ENCODE results near the gene ARSI.

Gene ARSI

GRCh38 chr5:150305095-150305494, 2.4 kb upstream of the ARSI start:
- no peaks in the 10 kb centered on the region for H4K20me1 ChIP-seq (ENCODE audit: low read depth, low read length)
- H3K27ac ChIP-seq (ENCODE audit: low read depth, low read length) = no peak overlapping the region
- TF ChIP-seq EZH2phosphoT487 (conservative IDR thresholded peaks at IDR 0.05; ENCODE audit: low read length) (no peak), CTCF (IDR thresholded peaks at IDR 0.05; ENCODE audit: insufficient read depth, low read length, poor library complexity, severe bottlenecking) (no peak)
- no peak overlapping the region for H3K4me2 ChIP-seq (ENCODE audit: low read depth, low read length, poor library complexity, severe bottlenecking)
- no peaks in the 10 kb centered on the region for H3K27me3 ChIP-seq (ENCODE audit: low read length)
- no peaks in the 10 kb centered on the region for H3K36me3 ChIP-seq (ENCODE audit: low read length)
- no peaks in the 10 kb centered on the region for H3F3A ChIP-seq (ENCODE audit: insufficient read depth)
- no peak overlapping the region for H3K4me3 ChIP-seq (ENCODE audit: insufficient read depth, low read length, poor library complexity, severe bottlenecking)
- no peak overlapping the region for H3K9ac ChIP-seq (ENCODE audit: low read length)
- no peaks in the 10 kb centered on the region for H3K9me3 ChIP-seq (ENCODE audit: insufficient read depth, low read length)
- H3K79me2 ChIP-seq (ENCODE audit: insufficient read depth, low read length) = no peaks in the 10 kb centered on the region
- H3K9me2 ChIP-seq (replicated peaks; ENCODE audit: insufficient read depth, low read length) = no peaks in the 10 kb centered on the region
- H2AFZ ChIP-seq (ENCODE audit: low read depth, low read length, severe bottlenecking) = no peak overlapping the region

DNA sequence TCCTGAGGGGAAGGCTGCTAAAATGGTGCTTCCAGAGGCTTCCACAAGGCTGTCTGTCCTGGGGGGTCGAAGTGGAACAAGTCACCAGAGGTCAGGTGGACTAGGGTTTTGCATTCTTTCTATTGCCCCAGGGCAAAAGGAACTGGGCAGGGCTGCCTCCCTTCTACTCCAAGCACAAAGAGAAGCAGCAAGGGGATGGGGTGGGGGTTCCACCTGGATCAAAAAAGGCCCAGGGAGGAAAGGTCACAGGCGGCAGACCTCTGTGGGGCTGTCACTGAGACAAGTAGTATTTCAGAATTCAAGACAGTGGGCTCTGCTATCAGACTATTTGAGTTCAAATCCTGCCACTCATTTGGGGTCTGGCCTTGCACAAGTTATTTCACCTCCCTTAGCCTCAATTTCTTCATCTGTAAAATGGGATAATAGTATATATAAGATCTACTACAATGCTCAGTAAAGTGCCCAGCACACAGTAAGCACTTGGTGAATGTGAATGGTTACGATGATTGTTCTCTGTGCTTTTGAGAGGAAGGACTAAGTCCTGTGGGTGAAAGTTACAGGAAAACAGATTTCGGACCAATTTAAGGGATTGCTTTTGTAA, 1.9 kb upstream of the ARSI start:
- Histone ChIP-seq H3K27ac (ENCODE audit: low read depth, low read length) (no peak overlapping the region), H3K36me3 (ENCODE audit: low read length) (no peaks in the 10 kb centered on the region), H3K9me3 (ENCODE audit: insufficient read depth, low read length) (no peaks in the 10 kb centered on the region), H4K20me1 (ENCODE audit: low read depth, low read length) (no peaks in the 10 kb centered on the region), H3K27me3 (ENCODE audit: low read length) (no peaks in the 10 kb centered on the region), H2AFZ (ENCODE audit: low read depth, low read length, severe bottlenecking) (no peak overlapping the region), H3K4me2 (ENCODE audit: low read depth, low read length, poor library complexity, severe bottlenecking) (no peak overlapping the region), H3K4me3 (ENCODE audit: insufficient read depth, low read length, poor library complexity, severe bottlenecking) (no peak overlapping the region), H3K79me2 (ENCODE audit: insufficient read depth, low read length) (no peaks in the 10 kb centered on the region), H3K9ac (ENCODE audit: low read length) (no peak overlapping the region), H3F3A (ENCODE audit: insufficient read depth) (no peaks in the 10 kb centered on the region), H3K9me2 (replicated peaks; ENCODE audit: insufficient read depth, low read length) (no peaks in the 10 kb centered on the region)
- no peak for TF ChIP-seq EZH2phosphoT487 (conservative IDR thresholded peaks at IDR 0.05; ENCODE audit: low read length)
- TF ChIP-seq CTCF (IDR thresholded peaks at IDR 0.05; ENCODE audit: insufficient read depth, low read length, poor library complexity, severe bottlenecking) = no peak

GRCh38 chr5:150303660-150304386, 1.1 kb upstream of the ARSI start:
- H3K4me2 ChIP-seq (ENCODE audit: low read depth, low read length, poor library complexity, severe bottlenecking) = no peak overlapping the region
- H4K20me1 ChIP-seq (ENCODE audit: low read depth, low read length) = no peaks in the 10 kb centered on the region

More at GRCh38 chr5:150303660-150304386, 1.1 kb upstream of the ARSI start:
- Histone ChIP-seq H3K79me2 (ENCODE audit: insufficient read depth, low read length) (no peaks in the 10 kb centered on the region), H2AFZ (ENCODE audit: low read depth, low read length, severe bottlenecking) (no peak overlapping the region), H3K27me3 (ENCODE audit: low read length) (no peaks in the 10 kb centered on the region), H3K9me2 (replicated peaks; ENCODE audit: insufficient read depth, low read length) (no peaks in the 10 kb centered on the region), H3K4me3 (ENCODE audit: insufficient read depth, low read length, poor library complexity, severe bottlenecking) (no peak overlapping the region), H3K27ac (ENCODE audit: low read depth, low read length) (no peak overlapping the region), H3K9ac (ENCODE audit: low read length) (no peak overlapping the region), H3F3A (ENCODE audit: insufficient read depth) (no peaks in the 10 kb centered on the region), H3K36me3 (ENCODE audit: low read length) (no peaks in the 10 kb centered on the region), H3K9me3 (ENCODE audit: insufficient read depth, low read length) (no peaks in the 10 kb centered on the region)
- no peak for TF ChIP-seq EZH2phosphoT487 (conservative IDR thresholded peaks at IDR 0.05; ENCODE audit: low read length)
- no peak for TF ChIP-seq CTCF (IDR thresholded peaks at IDR 0.05; ENCODE audit: insufficient read depth, low read length, poor library complexity, severe bottlenecking)

Measured in SU-DHL-6 (cell line).